DMS 273 treated with DMSO at 0.1 percent for 48 hours (cell line): ENCODE data around the gene SEMA3A.

Source experiments
- DNase-seq: peaks from one replicate; lab custom pipeline; 2025; lab: John Stamatoyannopoulos, UW

Gene SEMA3A

DNA sequence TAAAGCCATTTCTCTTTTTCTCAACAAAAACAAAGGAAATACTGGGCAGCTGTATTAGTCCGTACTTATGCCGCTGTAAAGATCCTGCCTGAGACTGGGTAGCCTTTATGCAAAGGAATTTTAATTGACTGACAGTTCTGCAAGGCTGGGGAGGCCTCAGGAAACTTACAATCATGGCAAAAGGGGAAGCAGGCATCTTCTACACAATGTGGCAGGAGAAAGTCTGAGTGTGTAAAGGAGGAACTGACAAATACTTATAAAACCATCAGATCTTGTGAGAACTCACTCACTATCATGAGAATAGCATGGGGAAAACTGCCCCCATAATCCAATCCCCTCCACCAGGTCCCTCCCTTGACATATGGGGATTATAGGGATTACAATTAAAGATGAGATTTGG is 264.3 kb downstream of the SEMA3A start:
- no peak for DNase-seq

DNA sequence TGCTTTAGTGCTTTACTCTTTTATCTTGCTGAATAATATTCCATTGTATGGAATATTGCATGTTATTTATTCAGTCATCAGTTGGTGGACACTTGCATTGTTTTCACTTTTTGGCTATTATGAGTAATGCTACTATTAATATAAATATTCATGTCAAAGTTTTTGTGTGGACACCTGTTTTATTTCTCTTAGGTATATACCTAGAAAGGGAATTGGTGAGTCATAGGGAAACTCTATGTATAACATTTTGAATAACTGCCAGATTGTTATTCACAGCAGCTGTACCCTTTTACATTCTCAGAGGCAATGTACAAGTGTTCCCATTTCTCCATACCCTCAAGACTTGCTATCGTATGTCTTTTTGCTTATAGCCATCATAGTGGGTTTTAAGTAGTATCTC is 268.7 kb downstream of the SEMA3A start:
- no peak for DNase-seq

DNA sequence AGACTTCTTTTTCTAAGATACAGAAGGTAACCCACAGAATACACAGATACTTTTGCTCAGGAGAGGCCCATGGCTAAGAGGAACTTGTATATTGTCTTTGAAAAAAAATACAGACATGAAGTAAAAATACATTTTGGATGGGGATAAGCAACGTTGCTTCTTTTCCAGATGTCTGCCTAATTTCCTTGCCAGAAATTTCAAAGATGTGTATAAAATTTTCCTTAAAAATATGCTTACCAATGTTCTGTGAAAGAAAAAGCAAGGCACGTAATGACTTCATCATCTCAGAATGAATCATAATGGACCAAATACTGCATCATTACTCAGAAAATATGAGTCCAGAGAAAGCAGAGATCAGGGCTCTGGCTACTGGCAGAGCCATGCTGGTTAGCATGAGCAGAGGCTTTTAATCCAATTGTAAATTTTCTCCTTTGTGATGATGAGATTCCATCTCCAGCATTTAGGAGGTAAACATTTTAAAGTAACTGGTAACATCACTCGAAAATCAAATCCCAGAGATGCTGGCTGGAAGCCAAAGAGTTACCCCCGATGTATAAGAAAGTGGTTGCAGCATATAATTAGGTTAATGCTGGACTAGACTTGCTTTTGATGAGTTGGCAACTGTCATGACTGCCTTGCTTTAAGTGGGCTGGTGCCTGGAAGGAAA is 272.5 kb downstream of the SEMA3A start:
- peak; percentile 75 for DNase-seq

DNA sequence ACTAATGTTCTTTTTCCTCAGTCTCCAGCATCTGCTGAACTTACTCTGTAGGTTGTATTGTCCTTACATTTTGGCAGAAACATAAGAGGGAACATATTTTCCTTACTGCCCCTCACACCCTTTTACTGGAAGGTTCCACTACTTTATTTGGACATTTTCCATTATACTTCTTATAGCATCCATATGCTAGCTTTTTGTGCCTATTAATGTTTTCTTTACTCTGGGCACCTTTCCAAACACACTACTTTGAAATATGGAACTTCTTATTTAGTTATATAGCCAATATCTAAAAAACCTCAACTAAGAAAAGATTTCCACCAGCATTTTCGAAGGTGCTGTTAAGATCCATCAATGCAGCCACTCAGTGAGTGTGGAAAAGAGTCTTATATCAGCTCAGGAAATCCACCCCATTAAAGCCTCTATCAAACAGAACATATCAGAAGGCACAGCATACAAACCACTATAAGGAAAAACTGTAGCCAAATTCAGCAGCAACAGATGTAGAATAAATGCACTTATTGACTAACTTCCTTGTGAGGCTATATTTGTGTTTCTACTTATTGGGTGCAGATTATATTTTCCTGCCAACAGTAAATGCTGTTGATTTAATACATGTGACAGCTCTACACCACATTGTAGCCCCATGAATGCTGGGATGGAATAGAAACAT is 273.2 kb downstream of the SEMA3A start:
- DNase-seq = peak; percentile 73

DNA sequence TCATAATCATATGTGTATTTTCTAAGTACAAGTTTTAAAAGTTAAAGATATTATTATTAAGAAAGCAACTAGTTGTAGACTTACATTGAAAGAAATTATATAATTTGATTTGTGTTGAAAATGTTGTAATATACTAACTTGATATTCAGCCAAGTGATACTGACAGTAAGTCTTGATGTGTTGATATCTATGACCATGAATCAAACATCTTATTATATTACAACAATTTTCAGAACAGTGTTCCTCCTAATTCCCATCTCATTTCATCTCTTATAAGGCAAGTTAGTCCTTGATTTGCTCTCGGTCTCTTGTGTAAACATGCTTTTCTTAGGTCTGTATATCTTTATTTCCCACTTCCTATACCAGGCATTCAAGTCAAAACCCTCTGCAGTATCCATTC is 276.4 kb downstream of the SEMA3A start:
- DNase-seq = peak; percentile 83

DNA sequence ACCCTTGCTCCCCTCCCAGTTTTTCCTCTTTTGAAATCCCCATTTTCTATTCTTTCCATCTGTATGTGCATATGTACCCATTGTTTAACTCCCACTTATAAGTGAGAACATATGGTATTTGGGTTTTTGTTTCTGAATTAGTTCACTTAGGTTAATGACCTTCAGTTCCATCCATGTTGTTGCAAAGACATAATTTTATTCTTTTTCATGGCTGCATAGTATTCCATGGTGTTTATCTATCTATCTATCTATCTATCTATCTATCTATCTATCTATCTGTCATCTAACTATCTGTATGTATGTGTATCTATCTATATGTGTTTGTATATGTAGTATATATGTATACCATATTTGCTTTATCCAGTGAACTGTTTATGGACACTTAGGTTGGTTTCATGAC is 281.4 kb downstream of the SEMA3A start:
- no peak for DNase-seq

DNA sequence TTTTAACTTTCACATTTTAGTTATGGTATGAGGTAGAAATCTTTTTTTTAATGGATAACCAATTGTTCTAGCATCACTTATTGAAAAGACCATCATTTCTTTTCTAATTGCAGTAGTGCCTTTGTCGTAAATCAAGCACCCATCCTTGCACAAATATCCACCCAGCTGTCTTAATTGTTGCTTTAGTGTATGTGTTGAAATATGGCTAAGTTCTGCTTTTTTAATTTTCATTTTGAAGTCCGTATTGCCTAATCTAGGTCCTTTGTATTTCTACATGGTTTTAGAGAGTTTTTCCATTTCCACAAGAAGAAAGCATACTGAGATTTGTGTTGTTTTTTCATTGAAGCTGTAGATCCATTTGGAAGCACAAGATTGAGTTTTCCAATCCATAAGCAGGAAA is 286.1 kb downstream of the SEMA3A start:
- DNase-seq = no peak
